Hepatocyte (in vitro differentiated cells): ENCODE results near the gene IRX2. TPM values are rescaled to one million over a fixed set of nuclear protein-coding genes. Genes with fewer than 3 reads are reported as not detected.

ENCODE experiments used
- DNase-seq: peaks from one replicate; pipeline ENCODE4 v3.0.0-alpha.2; 2016; ENCODE audit warnings: low spot score
- H2AFZ ChIP-seq: fragments of 200-600 bp; sonication (generic); 2 replicates; pipeline ENCODE4 v1.6.0; 2016; ENCODE audit warnings: antibody characterized with exemption, mild to moderate bottlenecking
- H3K27ac ChIP-seq: fragments of 200-600 bp; sonication (generic); 2 replicates; pipeline ENCODE4 v1.5.1; 2016; ENCODE audit warnings: mild to moderate bottlenecking
- H3K27me3 ChIP-seq: fragments of 200-600 bp; sonication (generic); 2 replicates; pipeline ENCODE4 v1.6.1; 2016
- H3K36me3 ChIP-seq: fragments of 200-600 bp; sonication (generic); replicated peaks from 2 replicates; pipeline ENCODE4 v1.5.1; 2016; ENCODE audit warnings: low read depth; ENCODE audit not compliant: insufficient read depth
- H3K4me1 ChIP-seq: fragments of 200-600 bp; sonication (generic); 2 replicates; pipeline ENCODE4 v1.5.1; 2016; ENCODE audit warnings: mild to moderate bottlenecking, moderate library complexity; ENCODE audit not compliant: insufficient read depth
- H3K4me2 ChIP-seq: fragments of 200-600 bp; sonication (generic); 2 replicates; pipeline ENCODE4 v1.6.0; 2016
- H3K4me3 ChIP-seq: fragments of 200-600 bp; sonication (generic); 2 replicates; pipeline ENCODE4 v1.5.1; 2016; ENCODE audit warnings: mild to moderate bottlenecking
- H3K79me2 ChIP-seq: fragments of 200-600 bp; sonication (generic); 2 replicates; pipeline ENCODE4 v1.6.0; 2017; ENCODE audit warnings: mild to moderate bottlenecking
- H3K9me2 ChIP-seq: fragments of 200-600 bp; sonication (generic); replicated peaks from 2 replicates; pipeline ENCODE4 v1.6.0; 2017; ENCODE audit warnings: mild to moderate bottlenecking; ENCODE audit not compliant: insufficient read depth
- H3K9me3 ChIP-seq: fragments of 200-600 bp; sonication (generic); 2 replicates; pipeline ENCODE4 v1.5.1; 2016; ENCODE audit warnings: low read depth, mild to moderate bottlenecking
- H4K20me1 ChIP-seq: fragments of 200-600 bp; sonication (generic); 2 replicates; pipeline ENCODE4 v1.6.0; 2016; ENCODE audit warnings: mild to moderate bottlenecking; ENCODE audit not compliant: insufficient read depth, poor library complexity, severe bottlenecking
- CTCF ChIP-seq: fragments of 200-600 bp; sonication (generic); IDR thresholded peaks from 2 replicates; pipeline ENCODE4 v1.5.1; 2016; ENCODE audit warnings: antibody characterized with exemption, mild to moderate bottlenecking; ENCODE audit not compliant: poor library complexity
- EZH2 ChIP-seq: fragments of 200-600 bp; sonication (generic); IDR thresholded peaks from 2 replicates; pipeline ENCODE4 v1.6.1; 2016; ENCODE audit warnings: antibody characterized with exemption, mild to moderate bottlenecking, borderline replicate concordance
- EZH2phosphoT487 ChIP-seq: fragments of 200-600 bp; sonication (generic); IDR thresholded peaks from one replicate; pipeline ENCODE4 v1.6.1; 2018; ENCODE audit warnings: antibody characterized with exemption, mild to moderate bottlenecking, low read depth, moderate library complexity; ENCODE audit not compliant: unreplicated experiment, severe bottlenecking
- whole genome bisulfite sequencing: methylation state at CpG from one replicate; pipeline ENCODE4 v1.1.6; 2016; ENCODE audit warnings: low lambda C conversion rate; ENCODE audit errors: missing lambda C conversion rate; 5-methylcytosine and 5-hydroxymethylcytosine counted together
- polyA plus RNA-seq: library from polyadenylated mRNA; unstranded; fragments of >200 nt; fragmentation: Nextera tagmentation; extraction: Ambion mirVana; gene quantifications from 2 replicates; pipeline ENCODE4 v1.2.1, GENCODE V29; 2016
- total RNA-seq: library from RNA; depleted of rRNA; stranded (reverse); fragments of >200 nt; gene quantifications from 2 replicates; pipeline ENCODE4 v1.2.3, GENCODE V29; 2014

The IRX2 gene
- total and polyA plus RNA-seq, 2 experiments from 2014 or later, result 6.0 to 7.8 TPM

GRCh38 chr5:2719332-2719731 lies 32.1 kb downstream of the IRX2 start:
- Histone ChIP-seq H3K27me3 (peaks cover 6% of the 10 kb centered on the region), H3K4me3 (no peak overlapping the region), H2AFZ (no peak overlapping the region), H3K9me2 (no peaks in the 10 kb centered on the region), H3K4me2 (no peak overlapping the region), H3K27ac (no peak overlapping the region), H4K20me1 (no peaks in the 10 kb centered on the region), H3K36me3 (no peaks in the 10 kb centered on the region), H3K9me3 (no peaks in the 10 kb centered on the region), H3K4me1 (no peaks in the 10 kb centered on the region), H3K79me2 (no peaks in the 10 kb centered on the region)
- no peak for DNase-seq
- WGBS, result 85% methylated on average over 6 of the region's 6 CpGs
- TF ChIP-seq EZH2 (no peak), CTCF (no peak), EZH2phosphoT487 (no peak)

- Histone ChIP-seq H4K20me1 (no peaks in the 10 kb centered on the region), H3K4me3 (no peak overlapping the region), H3K9me2 (no peaks in the 10 kb centered on the region), H3K27me3 (peaks cover 3% of the 10 kb centered on the region), H3K4me1 (no peaks in the 10 kb centered on the region), H3K27ac (no peak overlapping the region), H3K4me2 (no peak overlapping the region), H3K36me3 (no peaks in the 10 kb centered on the region), H3K9me3 (no peaks in the 10 kb centered on the region), H3K79me2 (no peaks in the 10 kb centered on the region), H2AFZ (no peak overlapping the region)
- WGBS, result 77% methylated on average over 6 of the region's 6 CpGs
- TF ChIP-seq EZH2 (no peak), EZH2phosphoT487 (no peak), CTCF (no peak)
- no peak for DNase-seq
Observed at GRCh38 chr5:2718115-2718514, 33.4 kb downstream of the IRX2 start.

- Histone ChIP-seq H3K4me2 (no peak overlapping the region), H3K9me3 (no peaks in the 10 kb centered on the region), H3K9me2 (no peaks in the 10 kb centered on the region), H3K36me3 (no peaks in the 10 kb centered on the region), H2AFZ (no peak overlapping the region), H3K4me1 (no peaks in the 10 kb centered on the region), H3K27ac (no peak overlapping the region), H4K20me1 (no peaks in the 10 kb centered on the region), H3K79me2 (no peaks in the 10 kb centered on the region), H3K4me3 (no peak overlapping the region), H3K27me3 (no peaks in the 10 kb centered on the region)
- WGBS, result 86% methylated on average over 6 of the region's 6 CpGs
- no peak for DNase-seq
- TF ChIP-seq EZH2 (no peak), EZH2phosphoT487 (no peak), CTCF (no peak)
Observed at GRCh38 chr5:2715856-2716255, 35.6 kb downstream of the IRX2 start.

- no peaks in the 10 kb centered on the region for H3K79me2 ChIP-seq
- WGBS, result 94% methylated on average over 6 of the region's 6 CpGs
- H2AFZ ChIP-seq, result no peak overlapping the region
- H3K9me3 ChIP-seq, result no peaks in the 10 kb centered on the region
- H3K27ac ChIP-seq, result no peak overlapping the region
- no peak for TF ChIP-seq EZH2
- no peak for TF ChIP-seq EZH2phosphoT487
- TF ChIP-seq CTCF, result no peak
- no peaks in the 10 kb centered on the region for H3K9me2 ChIP-seq
- no peak overlapping the region for H3K4me2 ChIP-seq
- H3K36me3 ChIP-seq, result no peaks in the 10 kb centered on the region
- no peaks in the 10 kb centered on the region for H3K4me1 ChIP-seq
- no peaks in the 10 kb centered on the region for H4K20me1 ChIP-seq
- no peak overlapping the region for H3K4me3 ChIP-seq
- no peak for DNase-seq
- no peaks in the 10 kb centered on the region for H3K27me3 ChIP-seq
Observed at GRCh38 chr5:2714805-2715204, 36.7 kb downstream of the IRX2 start.
